Right renal cortex interstitium (tissue), 3 donors: ENCODE data around the gene FAM193A. TPM values are rescaled to one million over a fixed set of nuclear protein-coding genes. Genes with fewer than 3 reads are reported as not detected.
"Not testable (repeated sequence)": the region's sequence is repeated elsewhere in the genome, so short reads cannot be mapped to it uniquely, and the experiment has no call there.

Experiments used
- DNase-seq, 3 donors: peaks; one replicate each; pipeline ENCODE4 v3.0.0-alpha.2; 2013; ENCODE audit warnings: low read depth in 3 of 3, low spot score in 2 of 3
- polyA plus RNA-seq, 3 donors: library from polyadenylated mRNA; unstranded; fragments of 120-200 nt; gene quantifications; one replicate each; pipeline ENCODE4 v1.2.1, GENCODE V29; 2013; ENCODE audit not compliant: insufficient read length in 3 of 3

Gene FAM193A
- polyA plus RNA-seq, 3 donors = 23.3 to 25.7 (median 23.7) TPM

DNA sequence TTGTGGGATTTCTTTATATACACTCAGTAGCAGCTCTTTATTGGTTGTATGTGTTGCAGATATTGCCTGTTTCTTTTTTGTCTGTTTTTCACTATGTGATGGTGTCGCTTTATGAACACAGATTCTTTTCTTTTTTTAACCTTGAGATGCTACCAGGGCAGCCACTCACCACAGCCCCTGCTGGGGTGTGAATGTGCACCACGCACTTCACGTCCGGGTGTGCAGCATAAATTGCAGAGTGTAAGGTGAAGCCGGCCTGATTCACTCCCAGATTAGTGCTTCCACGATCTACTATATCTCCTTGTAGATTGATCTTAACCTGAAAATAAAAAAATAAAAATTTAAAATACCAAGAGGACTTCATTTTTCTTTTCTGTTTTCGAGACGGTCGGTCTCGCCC lies 71.4 kb downstream of the FAM193A start:
- DNase-seq = no peak

DNA sequence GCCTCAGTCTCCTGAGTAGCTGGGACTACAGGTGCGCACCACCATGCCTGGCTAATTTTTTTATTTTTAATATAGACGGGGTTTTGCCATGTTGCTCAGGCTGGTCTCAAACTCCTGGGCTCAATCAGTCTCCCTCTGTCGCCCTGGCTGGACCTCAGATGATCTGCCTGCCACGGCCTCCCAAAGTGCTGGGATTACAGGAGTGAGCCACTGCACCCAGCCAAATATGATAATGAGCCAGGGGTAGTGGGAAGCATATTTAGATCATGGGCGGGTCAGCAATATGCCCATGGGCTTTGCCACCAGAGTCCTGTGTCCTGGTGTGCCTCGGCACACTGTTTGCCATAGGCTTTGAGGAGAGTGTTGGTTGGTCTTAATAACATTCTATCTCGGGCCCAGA lies 71.8 kb downstream of the FAM193A start:
- DNase-seq = no peak

DNA sequence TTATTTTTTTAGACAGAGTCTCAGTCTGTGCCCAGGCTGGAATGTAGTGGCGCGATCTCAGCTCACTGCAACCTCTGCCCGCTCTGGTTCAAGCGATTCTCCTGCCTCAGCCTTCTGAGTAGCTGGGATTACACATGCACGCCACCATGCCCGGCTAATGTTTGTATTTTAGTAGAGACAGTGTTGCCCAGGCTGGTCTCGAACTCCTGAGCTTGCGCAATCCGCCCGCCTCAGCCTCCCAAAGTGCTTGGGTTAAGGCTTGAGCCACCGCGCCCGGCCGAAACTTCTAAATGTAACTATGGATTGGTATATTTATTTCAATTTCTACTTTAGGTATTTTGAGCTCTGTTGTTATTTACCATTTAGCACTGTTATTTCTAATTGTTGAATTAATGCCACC lies 79.4 kb downstream of the FAM193A start:
- no peak for DNase-seq

DNA sequence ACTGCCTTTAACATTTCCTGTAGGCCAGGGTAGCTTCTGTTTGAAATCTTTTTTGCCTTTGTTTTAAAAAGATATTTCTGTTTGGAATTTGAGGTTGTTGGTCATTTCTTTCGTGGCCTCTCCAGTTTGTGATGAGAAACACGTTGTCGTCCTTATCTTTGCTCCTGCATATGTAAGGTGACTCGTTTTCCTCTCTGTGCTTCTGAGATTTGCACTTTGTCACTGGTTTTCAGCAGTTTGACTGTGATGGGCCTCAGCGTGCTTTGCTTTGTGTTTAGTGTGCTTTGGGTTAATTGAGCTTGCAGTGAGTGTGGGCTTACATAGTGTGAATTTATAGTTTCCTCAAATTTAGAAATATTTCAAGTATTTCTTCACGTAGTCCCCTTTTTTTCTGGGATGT lies 81.5 kb downstream of the FAM193A start:
- no peak for DNase-seq

DNA sequence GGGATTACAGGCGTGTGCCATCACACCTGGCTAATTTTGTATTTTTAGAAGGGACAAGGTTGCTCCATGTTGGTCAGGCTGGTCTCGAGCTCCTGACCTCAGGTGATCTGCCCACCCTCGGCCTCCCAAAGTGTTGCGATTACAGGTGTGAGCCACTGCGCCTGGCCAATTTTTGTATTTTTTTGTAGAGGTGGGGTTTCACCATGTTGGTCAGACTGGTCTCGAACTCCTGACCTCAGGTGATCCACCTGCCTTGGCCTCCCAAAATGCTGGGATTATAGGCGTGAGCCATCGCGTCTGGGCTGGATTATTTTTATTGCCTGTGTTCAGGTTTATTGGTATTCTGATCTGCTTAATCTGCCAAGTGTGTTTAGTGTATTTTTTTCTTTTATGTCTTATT lies 82.3 kb downstream of the FAM193A start:
- not testable (repeated sequence) for DNase-seq

DNA sequence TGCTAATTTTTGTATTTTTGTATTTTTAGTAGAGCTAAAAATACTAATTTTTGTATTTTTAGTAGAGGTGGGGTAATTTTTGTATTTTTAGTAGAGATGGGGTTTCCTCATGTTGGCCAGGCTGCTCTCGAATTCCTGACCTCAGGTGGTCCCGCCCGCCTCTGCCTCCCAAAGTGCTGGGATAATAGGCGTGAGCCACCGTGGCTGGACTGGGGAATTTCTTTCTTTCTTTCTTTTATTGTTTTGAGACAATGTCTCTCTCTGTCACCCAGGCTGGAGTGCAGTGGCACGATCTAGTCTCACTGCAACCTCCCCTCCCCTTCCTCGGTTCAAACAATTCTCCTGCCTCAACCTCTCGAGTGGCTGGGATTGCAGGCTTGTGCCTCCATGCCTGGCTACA lies 83.0 kb downstream of the FAM193A start:
- DNase-seq = no peak

DNA sequence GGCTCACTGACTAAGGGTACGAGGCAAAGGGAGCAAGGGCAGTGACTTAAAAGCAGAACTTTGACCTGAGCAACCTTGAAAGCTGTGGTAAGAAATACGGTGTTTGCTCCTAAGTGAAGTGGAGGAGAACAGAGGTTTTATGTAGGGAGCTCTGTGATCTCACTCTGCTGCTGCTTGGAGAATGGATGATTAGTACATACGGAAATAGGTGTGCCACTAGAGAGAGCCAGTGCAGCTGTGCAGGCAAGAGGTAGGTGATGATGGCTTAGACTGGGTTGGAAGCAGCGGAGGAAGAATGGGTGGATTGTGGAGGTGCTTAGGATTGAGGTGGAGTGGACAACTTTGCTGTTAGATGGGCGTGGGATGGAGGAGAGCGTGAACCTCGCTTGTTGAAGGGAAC lies 85.0 kb downstream of the FAM193A start:
- DNase-seq = no peak

DNA sequence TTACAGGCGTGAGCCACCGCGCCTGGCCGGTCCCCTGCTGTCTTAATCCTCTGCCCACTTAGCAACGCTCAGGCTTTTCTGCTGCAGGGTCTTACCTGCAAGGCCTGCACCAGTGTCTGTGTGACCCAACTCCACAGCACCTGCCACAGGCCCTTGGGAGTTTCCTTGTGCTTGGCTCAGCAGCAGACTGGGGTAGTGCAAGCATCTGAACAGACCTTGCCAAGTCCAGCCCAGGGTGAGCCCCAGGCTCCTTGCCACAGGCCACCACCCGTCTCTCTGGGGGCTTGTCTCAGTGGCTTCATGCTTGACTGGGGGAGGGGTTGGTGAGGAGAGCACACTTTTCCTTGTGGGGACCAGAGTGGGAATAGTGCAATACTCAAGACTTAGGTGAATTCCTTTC lies 87.0 kb downstream of the FAM193A start:
- no peak for DNase-seq

DNA sequence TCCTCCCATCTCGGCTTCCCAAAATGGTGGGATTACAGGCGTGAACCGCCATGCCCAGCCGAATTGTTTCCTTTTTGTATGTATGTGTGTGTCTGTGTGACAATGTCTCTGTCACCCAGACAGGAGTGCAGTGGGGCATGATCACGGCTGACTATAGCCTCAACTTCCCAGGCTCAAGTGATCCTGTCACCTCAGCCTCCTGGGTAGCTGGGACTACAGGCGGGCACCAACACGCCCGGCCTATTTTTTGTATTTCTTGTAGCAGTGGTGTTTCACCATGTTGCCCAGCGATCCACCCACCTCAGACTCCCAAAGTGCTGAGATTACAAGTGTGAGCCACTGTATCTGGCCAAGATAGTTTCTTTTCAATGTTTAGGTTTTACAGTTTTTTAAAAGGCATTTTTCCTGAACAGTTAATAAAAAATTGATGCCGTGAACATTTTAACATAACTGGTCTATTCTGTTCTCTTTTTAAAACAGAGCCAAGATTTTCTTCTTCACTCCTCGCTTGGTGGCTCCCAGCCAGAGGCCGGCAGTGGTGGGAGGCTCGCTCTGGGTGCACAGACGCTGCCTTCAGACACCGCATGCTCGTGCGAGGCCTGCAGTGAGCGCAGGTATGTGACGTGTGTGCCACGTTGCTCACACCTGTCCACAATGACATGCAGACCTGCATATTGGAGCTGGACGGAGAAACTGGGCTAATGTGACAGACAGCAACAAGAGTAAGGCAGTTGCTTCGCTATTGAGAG lies 88.5 kb downstream of the FAM193A start:
- DNase-seq = no peak

DNA sequence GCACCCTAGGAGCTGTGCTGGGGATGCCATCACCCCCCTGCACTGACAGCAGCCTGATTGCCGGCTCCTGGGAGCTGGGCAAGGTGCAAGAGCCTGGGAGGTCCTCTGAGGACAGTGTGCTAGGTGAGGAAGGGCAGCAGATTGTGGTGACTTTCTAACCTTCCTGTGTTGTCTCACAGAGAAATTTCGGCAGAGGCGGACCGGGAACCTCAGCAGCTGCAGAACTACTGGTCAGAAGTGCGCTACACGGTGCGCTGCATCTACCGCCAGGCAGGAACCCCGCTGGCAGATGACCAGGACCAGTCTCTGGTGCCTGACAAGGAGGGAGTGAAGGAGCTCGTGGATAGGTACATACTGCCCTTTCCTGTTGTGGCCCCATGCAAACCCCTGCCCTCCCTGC lies 89.8 kb downstream of the FAM193A start:
- DNase-seq = no peak

DNA sequence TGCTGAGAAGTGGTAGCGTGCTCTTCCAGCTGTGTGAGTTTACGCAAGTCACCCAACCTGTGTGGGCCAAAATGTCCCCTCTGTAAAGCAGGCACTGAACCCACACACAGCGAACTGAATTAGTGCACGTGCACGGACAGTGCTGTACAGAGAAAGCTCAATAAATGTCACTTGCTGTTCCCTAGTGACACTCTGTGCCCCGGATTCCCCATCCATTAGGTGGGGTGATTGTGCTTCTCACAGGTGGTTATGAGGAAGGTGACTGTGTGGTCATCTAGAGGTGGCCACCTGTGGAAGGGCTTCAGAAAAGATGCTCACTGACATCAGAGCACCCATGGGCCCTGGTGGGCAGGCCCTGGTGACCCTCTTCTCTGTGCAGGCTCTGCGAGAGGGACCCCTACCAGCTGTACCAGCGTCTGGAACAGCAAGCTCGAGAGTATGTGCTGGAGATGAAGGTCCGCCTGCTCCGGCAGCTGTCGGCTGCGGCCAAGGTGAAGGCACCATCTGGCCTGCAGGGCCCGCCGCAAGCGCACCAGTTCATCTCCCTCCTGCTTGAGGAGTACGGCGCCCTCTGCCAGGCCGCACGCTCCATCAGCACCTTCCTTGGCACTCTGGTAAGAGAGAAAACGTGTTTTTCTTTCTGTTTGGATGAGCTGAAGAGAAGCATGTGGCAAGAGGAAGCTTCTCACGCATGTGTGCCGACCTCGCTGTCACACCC lies 94.3 kb downstream of the FAM193A start:
- DNase-seq = no peak

DNA sequence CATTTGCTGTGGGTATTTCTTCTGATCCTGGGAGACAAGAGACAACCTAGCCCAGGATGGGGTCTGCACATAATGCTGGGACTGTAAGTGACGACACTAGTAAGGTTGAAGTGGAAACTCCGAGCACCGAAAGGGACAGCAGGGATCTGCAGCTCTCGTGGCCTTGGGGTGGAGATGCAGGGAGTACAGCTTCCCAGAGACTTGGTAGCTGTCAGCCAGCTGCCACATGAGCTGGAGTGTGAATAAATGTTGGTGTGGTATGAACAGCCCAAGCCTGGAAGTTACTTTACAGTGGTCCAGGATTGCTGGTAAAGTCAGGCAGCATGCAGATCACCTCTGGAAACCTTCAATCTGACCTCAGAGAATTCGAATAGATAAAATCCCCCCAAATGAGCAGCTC lies 97.6 kb downstream of the FAM193A start:
- DNase-seq = no peak

DNA sequence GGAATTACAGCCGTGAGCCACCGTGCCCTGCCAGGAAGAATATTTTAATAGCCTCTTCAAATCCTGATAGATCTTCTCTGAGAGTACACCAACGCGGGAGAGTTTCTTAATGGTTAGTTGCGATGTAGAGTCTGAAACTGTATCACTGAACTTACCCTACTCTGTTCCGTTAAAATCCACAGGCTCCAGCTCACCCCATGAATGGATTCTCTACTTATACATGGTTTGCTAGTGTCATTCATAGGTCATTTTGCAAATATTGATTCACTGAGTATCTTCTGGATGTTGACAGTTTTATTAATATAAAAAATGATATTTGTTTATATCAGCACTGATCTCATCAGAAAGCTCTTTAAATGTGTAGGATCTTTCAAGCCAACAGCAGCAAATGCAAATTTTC lies 99.9 kb downstream of the FAM193A start:
- DNase-seq = no peak

DNA sequence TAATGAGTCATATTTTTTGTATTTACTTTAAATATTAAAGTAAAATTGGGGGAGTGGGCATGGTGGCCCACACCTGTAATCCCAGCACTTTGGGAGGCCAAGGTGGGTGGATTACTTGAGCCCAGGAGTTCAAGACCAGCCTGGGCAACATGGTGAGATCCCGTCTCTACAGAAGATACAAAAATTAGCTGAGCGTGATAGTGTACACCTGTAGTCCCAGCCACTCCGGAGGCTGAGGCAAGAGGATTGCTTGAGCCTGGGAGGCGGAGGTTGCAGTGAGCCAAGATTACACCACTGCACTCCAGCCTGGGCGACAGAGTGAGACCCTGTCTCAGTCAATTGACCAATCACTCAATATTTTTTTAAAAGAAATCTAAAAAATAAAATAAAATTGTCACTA lies 100.5 kb downstream of the FAM193A start:
- not testable (repeated sequence) for DNase-seq

DNA sequence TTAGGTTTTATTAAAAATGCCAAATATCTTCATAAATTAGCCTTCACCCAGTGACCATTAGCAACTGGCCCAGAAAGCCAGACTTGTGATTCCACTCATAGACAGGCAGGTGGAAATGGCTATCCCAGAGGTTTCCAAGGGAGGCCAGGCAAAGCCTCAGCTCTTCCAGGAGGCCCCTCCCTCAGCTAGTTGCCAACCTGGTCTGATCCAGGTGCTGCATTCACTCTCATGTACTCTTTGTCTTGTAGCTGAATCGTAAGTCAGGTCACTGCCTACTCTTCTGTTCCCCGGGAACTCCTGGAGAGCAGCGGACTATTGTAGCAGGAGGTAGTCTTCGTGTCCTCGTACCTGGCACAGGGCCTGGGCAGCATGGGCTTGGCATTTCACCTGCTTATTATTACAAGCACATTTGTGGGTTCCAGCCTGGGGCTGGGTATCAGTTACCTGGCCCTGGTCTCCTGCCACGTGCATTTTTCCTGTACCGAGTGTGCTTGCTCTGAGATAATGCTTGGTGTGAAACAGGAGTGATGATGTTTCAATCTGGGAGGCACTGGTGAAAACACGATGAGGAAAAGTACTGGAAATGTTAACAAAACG lies 101.6 kb downstream of the FAM193A start:
- no peak for DNase-seq

DNA sequence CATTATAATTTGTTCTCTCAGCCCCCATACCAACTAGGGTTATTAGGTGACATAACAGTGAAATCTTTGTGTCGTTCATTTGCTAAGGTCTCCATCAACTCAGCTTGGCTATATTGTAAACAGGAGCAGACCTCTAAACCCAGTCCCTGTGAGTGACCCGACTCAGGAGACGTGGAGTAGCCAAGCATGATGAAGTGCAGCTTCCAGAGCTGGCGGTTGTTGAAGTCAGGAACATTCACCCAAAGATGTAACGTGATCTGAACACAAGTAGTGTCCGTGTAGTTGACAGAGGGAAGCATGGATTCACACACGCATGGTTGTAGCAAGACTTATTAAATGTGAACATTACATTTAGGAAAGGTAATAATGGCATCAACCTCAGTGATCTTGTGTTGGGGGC lies 102.3 kb downstream of the FAM193A start:
- no peak for DNase-seq

DNA sequence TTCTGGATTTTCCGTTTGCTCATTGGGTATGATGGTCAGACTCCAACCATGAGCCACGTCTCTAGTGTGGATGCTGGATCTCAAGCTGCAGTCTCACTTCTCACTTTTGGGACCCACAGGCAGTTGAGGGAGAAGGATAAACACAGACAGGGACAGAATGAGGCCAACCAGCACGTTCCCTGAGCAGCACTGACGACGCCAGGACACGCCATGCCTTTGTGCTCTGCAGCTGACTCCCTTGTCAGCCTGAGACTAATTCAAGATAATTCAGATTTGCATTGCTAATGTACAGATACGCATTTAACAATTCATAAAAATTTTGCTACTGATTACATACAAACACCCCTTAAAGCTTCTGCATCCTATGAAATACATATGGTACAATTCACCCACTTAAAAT lies 106.5 kb downstream of the FAM193A start:
- DNase-seq = no peak

DNA sequence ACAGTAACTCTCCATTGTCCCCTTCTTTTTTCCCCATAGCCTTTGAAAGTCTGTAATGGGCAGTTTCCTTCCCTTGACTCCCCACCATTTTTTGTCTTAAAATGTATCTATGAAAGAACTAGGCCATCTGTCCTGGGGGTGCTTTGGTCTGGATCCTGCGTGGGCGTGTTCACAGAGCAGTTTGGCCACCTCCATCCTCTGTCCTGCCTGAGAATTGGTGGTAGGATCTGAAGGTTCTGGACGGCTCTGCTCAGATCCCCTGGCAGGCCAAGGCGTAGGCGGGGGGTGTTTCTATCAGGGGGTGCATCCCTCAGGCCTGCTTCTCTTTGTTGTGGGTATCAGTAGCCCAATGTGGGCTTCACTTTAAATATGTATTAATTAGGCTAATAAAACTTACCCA lies 107.1 kb downstream of the FAM193A start:
- DNase-seq = no peak

DNA sequence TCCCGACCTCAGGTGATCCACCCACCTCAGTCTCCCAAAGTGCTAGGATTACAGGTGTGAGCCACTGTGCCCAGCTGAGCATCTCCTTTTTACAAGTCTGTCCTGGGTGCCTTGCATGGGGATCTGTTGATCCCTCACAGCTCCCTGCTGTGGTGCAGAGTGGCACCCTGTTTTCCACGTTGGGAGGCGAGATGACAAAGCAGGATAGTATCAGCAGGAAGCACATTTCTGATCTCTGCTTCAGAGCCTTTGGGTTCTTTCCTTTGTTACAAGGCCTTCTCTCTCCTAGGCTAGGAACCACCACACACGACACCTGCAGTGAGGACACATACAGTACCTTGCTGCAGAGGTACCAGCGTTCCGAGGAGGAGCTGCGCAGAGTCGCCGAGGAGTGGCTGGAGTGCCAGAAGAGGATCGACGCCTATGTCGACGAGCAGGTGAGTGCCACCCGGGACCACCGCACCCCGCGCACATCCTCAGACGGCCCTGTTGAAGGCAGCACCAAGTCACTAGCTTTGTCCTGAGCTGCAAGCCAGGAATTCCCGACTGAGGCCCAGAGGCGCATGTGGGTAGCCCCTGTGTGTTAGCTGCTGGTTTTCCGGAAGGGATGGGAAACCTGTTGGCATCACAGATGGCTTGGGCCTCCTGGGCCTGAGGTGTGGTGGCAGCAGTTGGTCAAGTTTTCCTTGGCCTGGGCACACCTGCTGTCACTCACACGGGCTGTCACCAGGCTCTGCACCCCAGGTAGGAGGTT lies 110.1 kb downstream of the FAM193A start:
- DNase-seq = no peak

DNA sequence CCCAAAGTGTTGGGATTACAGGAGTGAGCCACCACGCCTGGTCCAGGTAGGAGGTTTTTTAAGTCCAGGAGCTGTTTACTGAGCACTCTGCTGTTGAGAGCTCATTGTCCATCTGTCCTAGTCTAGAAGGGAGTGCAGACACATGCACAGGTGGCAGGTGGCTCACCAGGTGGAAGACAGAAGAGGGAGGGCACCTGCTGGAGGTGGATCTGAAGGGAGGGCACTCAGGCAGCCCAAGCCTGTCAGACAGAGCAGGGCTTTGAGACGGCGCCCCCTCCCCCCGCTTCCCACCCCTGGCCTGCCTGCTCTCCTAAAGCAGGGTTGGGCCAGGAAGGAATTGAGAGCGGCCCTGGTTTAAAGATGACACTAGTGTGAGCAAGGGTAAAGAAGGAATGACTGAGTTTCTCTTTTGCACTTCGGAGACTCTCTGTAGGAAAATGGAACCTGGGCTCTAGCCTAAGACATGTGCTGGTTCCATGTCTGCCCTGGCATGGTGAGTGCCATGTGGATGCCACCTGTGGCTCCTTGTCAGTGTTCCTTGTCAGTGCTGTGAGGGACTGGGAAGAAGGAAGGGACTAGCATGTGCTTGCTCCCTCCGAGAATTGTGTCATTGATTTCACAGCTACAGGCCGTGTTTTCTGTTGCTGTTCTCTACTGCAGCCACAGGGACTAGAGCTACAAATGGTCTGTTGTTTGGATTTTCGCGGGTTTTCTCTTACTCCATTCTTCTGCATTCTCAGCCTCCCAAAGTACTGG lies 111.1 kb downstream of the FAM193A start:
- DNase-seq = no peak
